Activated CD4-positive, alpha-beta T cell treated with anti-CD3 and anti-CD28 coated beads, Interleukin-2, amount 50 U/mL, for 24 hours (primary cell): ENCODE measurements around the gene CTIF.
"Not testable (repeated sequence)": the region's sequence is repeated elsewhere in the genome, so short reads cannot be mapped to it uniquely, and the experiment has no call there.

ENCODE experiments used
- DNase-seq, 2 donors: peaks; one replicate each; pipeline ENCODE4 v3.0.0-alpha.2; 2020; ENCODE audit warnings: low read depth in 1 of 2, low spot score in 1 of 2

Gene CTIF

GRCh38 chr18:48638896-48639771 lies 100.3 kb downstream of the CTIF start:
- DNase-seq, result no peak

- no peak for DNase-seq
Observed at GRCh38 chr18:48639772-48640432, 101.1 kb downstream of the CTIF start.

- DNase-seq, result no peak
Observed at GRCh38 chr18:48640566-48641270, 101.9 kb downstream of the CTIF start.

- DNase-seq, result no peak
Observed at GRCh38 chr18:48641981-48642380, 103.2 kb downstream of the CTIF start.

GRCh38 chr18:48642503-48642902 lies 103.7 kb downstream of the CTIF start:
- DNase-seq, result no peak

GRCh38 chr18:48643262-48643661 lies 104.4 kb downstream of the CTIF start:
- no peak for DNase-seq

- no peak for DNase-seq
Observed at GRCh38 chr18:48644029-48644428, 105.2 kb downstream of the CTIF start.

GRCh38 chr18:48645427-48646002 lies 106.7 kb downstream of the CTIF start:
- no peak for DNase-seq

GRCh38 chr18:48646976-48647375 lies 108.1 kb downstream of the CTIF start:
- DNase-seq, result no peak

GRCh38 chr18:48649231-48649630 lies 110.4 kb downstream of the CTIF start:
- DNase-seq, result no peak

- not testable (repeated sequence) for DNase-seq
Observed at GRCh38 chr18:48654591-48654990, 115.8 kb downstream of the CTIF start.

GRCh38 chr18:48655508-48655907 lies 116.7 kb downstream of the CTIF start:
- DNase-seq, result no peak

- no peak for DNase-seq
Observed at GRCh38 chr18:48656176-48656575, 117.3 kb downstream of the CTIF start.

GRCh38 chr18:48656582-48656981 lies 117.8 kb downstream of the CTIF start:
- no peak for DNase-seq

GRCh38 chr18:48657447-48658120 lies 118.8 kb downstream of the CTIF start:
- DNase-seq, result no peak

- DNase-seq, result no peak
Observed at GRCh38 chr18:48658721-48659120, 119.9 kb downstream of the CTIF start.

- no peak for DNase-seq
Observed at GRCh38 chr18:48659188-48660009, 120.6 kb downstream of the CTIF start.

GRCh38 chr18:48660346-48661228 lies 121.8 kb downstream of the CTIF start:
- DNase-seq, result no peak

GRCh38 chr18:48661421-48661820 lies 122.6 kb downstream of the CTIF start:
- DNase-seq, result no peak
